Body of pancreas (tissue), 4 donors: Measurements from ENCODE around the gene GRIN2C.
"Not testable (repeated sequence)": the region's sequence is repeated elsewhere in the genome, so short reads cannot be mapped to it uniquely, and the experiment has no call there.

Experiments used
- CTCF ChIP-seq, 7 experiments: fragments of 450-650 bp in 4 of 7; fragments of 200-600 bp in 3 of 7; sonication (generic) in 3 of 7; IDR thresholded peaks; one replicate each; pipeline ENCODE4 v1.5.1; 2016 to 2019; ENCODE audit warnings: antibody characterized with exemption in 7 of 7
- POLR2A ChIP-seq, 3 donors: fragments of 450-650 bp; IDR thresholded peaks; one replicate each; pipeline ENCODE4 v1.6.1; 2016; ENCODE audit warnings: antibody characterized with exemption in 3 of 3, mild to moderate bottlenecking in 2 of 3

DNA sequence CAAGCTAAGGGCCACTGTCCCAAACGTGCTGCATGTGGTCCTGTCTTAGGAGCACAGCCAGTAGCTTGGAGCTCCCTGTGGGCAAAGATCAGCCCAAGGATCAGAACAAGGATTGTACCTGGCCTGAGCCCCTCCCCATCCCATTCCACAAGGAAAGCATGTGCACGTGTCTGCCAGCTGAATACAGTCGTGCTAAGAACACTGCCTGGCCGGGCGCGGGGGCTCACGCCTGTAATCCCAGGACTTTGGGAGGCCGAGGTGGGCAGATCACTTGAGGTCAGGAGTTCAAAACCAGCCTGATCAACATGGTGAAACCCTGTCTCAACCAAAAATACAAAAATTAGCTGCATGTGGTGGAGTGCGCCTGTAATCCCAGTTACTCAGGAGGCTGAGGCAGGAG is 10.3 kb upstream of the GRIN2C start:
- TF ChIP-seq CTCF, POLR2A (IDR thresholded peaks at IDR 0.05): not testable (repeated sequence)
